Measurements from ENCODE around the gene FUNDC2. TPM values are rescaled to one million over a fixed set of nuclear protein-coding genes. Genes with fewer than 3 reads are reported as not detected.
A peak's percentile ranks its signal among the peaks of the same experiment; 100 is the strongest.

FUNDC2 gene
- polyA plus RNA-seq, 1 donor (not counting 4 experiments of a cell fraction or from before 2014, with no cell fraction given) = 98.1 TPM

GRCh38 chrX:155026420-155026726 lies 271 bp upstream of the FUNDC2 start:
- H2AFZ ChIP-seq (ENCODE audit: control insufficient read depth, low read length) = no peak overlapping the region
- H3K36me3 ChIP-seq (ENCODE audit: control insufficient read depth in 2 of 2, extremely low read depth in 1 of 2, insufficient read depth in 2 of 2, low read length in 2 of 2) = no peaks in the 10 kb centered on the region
- dilution Hi-C loops (cut with MboI; ENCODE audit: extremely low pct_ligation_motif_present, low sequenced_read_pairs) = no loop called here

GRCh38 chrX:155027509-155028066 lies 944 bp downstream of the FUNDC2 start:
- Histone ChIP-seq H3K9me3 (ENCODE audit: control insufficient read depth, low read depth, low read length) (no peaks in the 10 kb centered on the region), H3K79me2 (ENCODE audit: control insufficient read depth, insufficient read depth, low read length) (peaks cover 12% of the 10 kb centered on the region), H3K27ac (ENCODE audit: control insufficient read depth, insufficient read depth, low read length) (peak overlapping the region; percentile 95), H3K4me1 (ENCODE audit: control insufficient read depth, extremely low read depth, insufficient read depth, low read length) (peaks cover 5% of the 10 kb centered on the region), H3K9ac (ENCODE audit: control insufficient read depth, extremely low read depth, insufficient read depth, low read length) (peak overlapping the region; percentile 92), H3K4me2 (ENCODE audit: control insufficient read depth, extremely low read depth, insufficient read depth, low read depth, low read length) (peak overlapping the region; percentile 80), H4K20me1 (ENCODE audit: control insufficient read depth, extremely low read depth, insufficient read depth, low read length) (no peaks in the 10 kb centered on the region), H3K36me3 (ENCODE audit: control insufficient read depth in 2 of 2, extremely low read depth in 1 of 2, insufficient read depth in 2 of 2, low read length in 2 of 2) (no peaks in the 10 kb centered on the region), H2AFZ (ENCODE audit: control insufficient read depth, low read length) (peak overlapping the region; percentile 67), H3K9me1 (ENCODE audit: control insufficient read depth, extremely low read depth, insufficient read depth, low read length) (no peaks in the 10 kb centered on the region), H3K27me3 (ENCODE audit: control insufficient read depth, extremely low read depth, insufficient read depth, low read length) (no peaks in the 10 kb centered on the region), H3K4me3 (ENCODE audit: control insufficient read depth in 2 of 3, extremely low read depth in 1 of 3, insufficient read depth in 2 of 3, low read depth in 1 of 3, low read length in 3 of 3) (peak overlapping the region; percentile 67 to 90 (median 77))
- no peak for FAIRE-seq
- TF ChIP-seq CTCF (optimal IDR thresholded peaks at IDR 0.05 in 1 of 3, IDR thresholded peaks at IDR 0.05 in 1 of 3, conservative IDR thresholded peaks at IDR 0.05 in 1 of 3; ENCODE audit: extremely low read depth in 1 of 3, insufficient read depth in 2 of 3, low read length in 3 of 3) = no peak
- no peak for TF ChIP-seq EZH2 (IDR thresholded peaks at IDR 0.05; ENCODE audit: low read length)
- DNase-seq (ENCODE audit: low read depth, low spot score) = no peak
- dilution Hi-C loops (cut with MboI; ENCODE audit: extremely low pct_ligation_motif_present, low sequenced_read_pairs) = no loop called here

More at GRCh38 chrX:155026420-155026726, 271 bp upstream of the FUNDC2 start:
- H3K4me2 ChIP-seq (ENCODE audit: control insufficient read depth, extremely low read depth, insufficient read depth, low read depth, low read length) = no peak overlapping the region
- H3K27me3 ChIP-seq (ENCODE audit: control insufficient read depth, extremely low read depth, insufficient read depth, low read length) = no peaks in the 10 kb centered on the region
- peak overlapping the region; percentile 92 for H3K9ac ChIP-seq (ENCODE audit: control insufficient read depth, extremely low read depth, insufficient read depth, low read length)
- DNase-seq (ENCODE audit: low read depth, low spot score) (no peak), FAIRE-seq (no peak)
- H4K20me1 ChIP-seq (ENCODE audit: control insufficient read depth, extremely low read depth, insufficient read depth, low read length) = no peaks in the 10 kb centered on the region
- H3K9me1 ChIP-seq (ENCODE audit: control insufficient read depth, extremely low read depth, insufficient read depth, low read length) = no peaks in the 10 kb centered on the region
- H3K9me3 ChIP-seq (ENCODE audit: control insufficient read depth, low read depth, low read length) = no peaks in the 10 kb centered on the region
- no peak for TF ChIP-seq EZH2 (IDR thresholded peaks at IDR 0.05; ENCODE audit: low read length)
- TF ChIP-seq CTCF (optimal IDR thresholded peaks at IDR 0.05 in 1 of 3, IDR thresholded peaks at IDR 0.05 in 1 of 3, conservative IDR thresholded peaks at IDR 0.05 in 1 of 3; ENCODE audit: extremely low read depth in 1 of 3, insufficient read depth in 2 of 3, low read length in 3 of 3) = no peak
- H3K27ac ChIP-seq (ENCODE audit: control insufficient read depth, insufficient read depth, low read length) = peak overlapping the region; percentile 16
- peaks cover 5% of the 10 kb centered on the region for H3K4me1 ChIP-seq (ENCODE audit: control insufficient read depth, extremely low read depth, insufficient read depth, low read length)
- H3K4me3 ChIP-seq (ENCODE audit: control insufficient read depth in 2 of 3, extremely low read depth in 1 of 3, insufficient read depth in 2 of 3, low read depth in 1 of 3, low read length in 3 of 3) = peak overlapping the region in 2 of 3 experiments; percentile 47 to 67
- peaks cover 12% of the 10 kb centered on the region for H3K79me2 ChIP-seq (ENCODE audit: control insufficient read depth, insufficient read depth, low read length)

Data from keratinocyte (primary cell).